D721Med (cell line): Measurements from ENCODE around the gene TM2D3.

ENCODE experiments used
- DNase-seq: peaks from one replicate; pipeline ENCODE4 v3.0.0; 2011; ENCODE audit warnings: low spot score; ENCODE audit not compliant: insufficient read length
- FAIRE-seq: peaks from 2 replicates; lab custom pipeline; 2011; peaks lifted over from hg19 to GRCh38; lab: Jason Lieb, UNC
- CTCF ChIP-seq: IDR thresholded peaks from 2 replicates; pipeline ENCODE4 v1.5.1; 2012; ENCODE audit warnings: mild to moderate bottlenecking, control low read depth; ENCODE audit not compliant: insufficient read depth; ENCODE audit errors: missing control alignments

TM2D3 gene

GRCh38 chr15:101672298-101672697, 20.1 kb upstream of the TM2D3 start:
- FAIRE-seq (no peak), DNase-seq (no peak)
- TF ChIP-seq CTCF, result no peak

GRCh38 chr15:101669744-101670143, 17.6 kb upstream of the TM2D3 start:
- TF ChIP-seq CTCF, result no peak
- DNase-seq (no peak), FAIRE-seq (no peak)

- no peak for FAIRE-seq
- DNase-seq, result no peak
- no peak for TF ChIP-seq CTCF
Measured at GRCh38 chr15:101667881-101668280, 15.7 kb upstream of the TM2D3 start.

- no peak for FAIRE-seq
- no peak for DNase-seq
- peak; percentile 11 for TF ChIP-seq CTCF
Measured at GRCh38 chr15:101664303-101664913, 12.2 kb upstream of the TM2D3 start.

GRCh38 chr15:101662203-101662602, 10.0 kb upstream of the TM2D3 start:
- no peak for TF ChIP-seq CTCF
- no peak for FAIRE-seq
- DNase-seq, result no peak

GRCh38 chr15:101660005-101660404, 7.8 kb upstream of the TM2D3 start:
- TF ChIP-seq CTCF, result no peak
- FAIRE-seq (no peak), DNase-seq (no peak)

GRCh38 chr15:101657968-101658784, 6.0 kb upstream of the TM2D3 start:
- no peak for DNase-seq
- TF ChIP-seq CTCF, result no peak
- no peak for FAIRE-seq
